ENCODE results near the gene CAPN5.
A peak's percentile ranks its signal among the peaks of the same experiment; 100 is the strongest.

DNA sequence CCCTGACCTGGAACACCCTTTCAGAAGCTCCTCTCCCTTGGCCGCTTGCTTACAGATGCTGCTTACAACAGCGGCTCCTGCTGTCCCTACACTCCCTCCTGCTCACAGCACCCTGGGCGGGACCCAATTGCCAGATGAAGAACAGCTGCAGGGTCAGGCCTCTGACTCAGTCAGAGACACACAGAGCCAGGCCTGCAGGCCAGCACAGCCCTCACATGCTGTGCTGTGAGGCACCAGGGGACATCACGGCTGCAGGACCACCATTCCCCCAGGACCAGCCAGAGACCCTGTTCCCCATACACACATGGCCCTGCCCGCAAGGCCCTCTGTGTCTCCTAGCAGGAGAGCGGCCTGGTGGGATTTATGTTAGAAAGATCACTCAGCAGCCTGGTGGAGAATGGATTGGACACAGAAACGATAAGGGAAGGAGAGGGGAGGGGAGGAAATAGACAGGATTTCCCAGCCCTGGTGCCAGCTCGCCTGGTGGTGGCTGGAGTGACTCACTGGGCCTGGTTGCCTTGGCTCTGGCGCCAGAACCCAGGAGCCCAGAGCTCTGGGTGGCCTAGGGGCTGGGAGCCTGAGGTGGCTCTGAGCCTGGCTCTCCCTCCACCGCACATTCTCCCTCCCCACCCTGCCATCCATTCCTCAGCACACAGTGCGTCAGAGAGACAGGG is 6.7 kb downstream of the CAPN5 start:
- TF ChIP-seq, protein P1, sequence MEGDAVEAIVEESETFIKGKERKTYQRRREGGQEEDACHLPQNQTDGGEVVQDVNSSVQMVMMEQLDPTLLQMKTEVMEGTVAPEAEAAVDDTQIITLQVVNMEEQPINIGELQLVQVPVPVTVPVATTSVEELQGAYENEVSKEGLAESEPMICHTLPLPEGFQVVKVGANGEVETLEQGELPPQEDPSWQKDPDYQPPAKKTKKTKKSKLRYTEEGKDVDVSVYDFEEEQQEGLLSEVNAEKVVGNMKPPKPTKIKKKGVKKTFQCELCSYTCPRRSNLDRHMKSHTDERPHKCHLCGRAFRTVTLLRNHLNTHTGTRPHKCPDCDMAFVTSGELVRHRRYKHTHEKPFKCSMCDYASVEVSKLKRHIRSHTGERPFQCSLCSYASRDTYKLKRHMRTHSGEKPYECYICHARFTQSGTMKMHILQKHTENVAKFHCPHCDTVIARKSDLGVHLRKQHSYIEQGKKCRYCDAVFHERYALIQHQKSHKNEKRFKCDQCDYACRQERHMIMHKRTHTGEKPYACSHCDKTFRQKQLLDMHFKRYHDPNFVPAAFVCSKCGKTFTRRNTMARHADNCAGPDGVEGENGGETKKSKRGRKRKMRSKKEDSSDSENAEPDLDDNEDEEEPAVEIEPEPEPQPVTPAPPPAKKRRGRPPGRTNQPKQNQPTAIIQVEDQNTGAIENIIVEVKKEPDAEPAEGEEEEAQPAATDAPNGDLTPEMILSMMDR (IDR thresholded peaks at IDR 0.05), result peak in 10 of 12 donors; percentile 9 to 67 (median 26)
- TF ChIP-seq POLR2A (IDR thresholded peaks at IDR 0.05), result peak in 1 of 2 donors; percentile 32
